CD8-positive, alpha-beta memory T cell (primary cell): ENCODE data around the gene FCGR3A. TPM values are rescaled to one million over a fixed set of nuclear protein-coding genes. Genes with fewer than 3 reads are reported as not detected.
"Not testable (repeated sequence)": the region's sequence is repeated elsewhere in the genome, so short reads cannot be mapped to it uniquely, and the experiment has no call there.

Source experiments
- CTCF ChIA-PET: fragments of 350-600 bp; sonication (Branson Sonifier 250); formaldehyde crosslinking; loops from one replicate; lab custom pipeline; 2021; ENCODE audit warnings: antibody characterized with exemption; lab: Charles Lee
- POLR2A ChIA-PET: fragments of 350-600 bp; sonication (Branson Sonifier 250); formaldehyde crosslinking; loops from one replicate; lab custom pipeline; 2021; ENCODE audit warnings: antibody characterized with exemption; lab: Charles Lee
- DNase-seq, 5 donors: peaks; one replicate each; pipeline versions ENCODE4 v3.0.0 to v3.0.0-alpha.2; 2020 to 2022; ENCODE audit warnings: mixed read lengths in 1 of 5
- H3K27ac ChIP-seq: one replicate; pipeline ENCODE4 v1.7.0; 2013; ENCODE audit warnings: low read depth, mild to moderate bottlenecking, low read length, moderate library complexity
- H3K27me3 ChIP-seq: 2 replicates; pipeline ENCODE4 v1.7.0; 2013; ENCODE audit warnings: low read length, mild to moderate bottlenecking; ENCODE audit not compliant: insufficient read depth, poor library complexity, severe bottlenecking
- H3K36me3 ChIP-seq: 2 replicates; pipeline ENCODE4 v1.7.0; 2013; ENCODE audit warnings: mild to moderate bottlenecking, low read length, moderate library complexity; ENCODE audit not compliant: insufficient read depth
- H3K4me1 ChIP-seq: 2 replicates; pipeline ENCODE4 v1.7.0; 2013; ENCODE audit warnings: mild to moderate bottlenecking, low read length, moderate library complexity; ENCODE audit not compliant: insufficient read depth
- H3K4me3 ChIP-seq: 2 replicates; pipeline ENCODE4 v1.7.0; 2013; ENCODE audit warnings: mild to moderate bottlenecking, low read length
- H3K9me3 ChIP-seq: 2 replicates; pipeline ENCODE4 v1.7.0; 2013; ENCODE audit warnings: mild to moderate bottlenecking, low read length
- H3K27ac Mint-ChIP-seq, 8 donors: one replicate each; pipeline ENCODE4 v1.8.0; 2020 to 2021; ENCODE audit warnings: mixed read lengths in 8 of 8, mild to moderate bottlenecking in 6 of 8, inconsistent platforms in 3 of 8, moderate library complexity in 3 of 8
- H3K27me3 Mint-ChIP-seq, 2 donors: one replicate each; pipeline ENCODE4 v1.8.0; 2020 to 2021; ENCODE audit warnings: mixed read lengths in 2 of 2, mild to moderate bottlenecking in 1 of 2, moderate library complexity in 1 of 2
- H3K36me3 Mint-ChIP-seq, 3 donors: one replicate each; pipeline ENCODE4 v1.8.0; 2020 to 2021; ENCODE audit warnings: mixed read lengths in 3 of 3, inconsistent platforms in 1 of 3, mild to moderate bottlenecking in 1 of 3
- H3K4me1 Mint-ChIP-seq, 3 donors: one replicate each; pipeline ENCODE4 v1.8.0; 2020 to 2021; ENCODE audit warnings: mixed read lengths in 3 of 3, inconsistent platforms in 1 of 3, mild to moderate bottlenecking in 1 of 3
- H3K4me3 Mint-ChIP-seq, 7 donors: one replicate each; pipeline ENCODE4 v1.8.0; 2020 to 2021; ENCODE audit warnings: mixed read lengths in 7 of 7, mild to moderate bottlenecking in 6 of 7, moderate library complexity in 4 of 7, inconsistent platforms in 2 of 7
- H3K9me3 Mint-ChIP-seq, 5 donors: one replicate each; pipeline ENCODE4 v1.8.0; 2020 to 2022; ENCODE audit warnings: mixed read lengths in 5 of 5, mild to moderate bottlenecking in 3 of 5, moderate library complexity in 2 of 5, inconsistent platforms in 1 of 5
- polyA plus RNA-seq: library from polyadenylated mRNA; unstranded; fragments of 300-500 nt; fragmentation: Illumina TruSeq; gene quantifications from one replicate; pipeline ENCODE4 v1.2.3, GENCODE V29; 2021
- total RNA-seq, 2 experiments: library from RNA; stranded (reverse); gene quantifications; one replicate each; pipeline ENCODE4 v1.2.3, GENCODE V29; 2021

Gene FCGR3A
- total and polyA plus RNA-seq, 3 experiments from 2014 or later, result 0.58 to 44.6 (median 1.1) TPM

DNA sequence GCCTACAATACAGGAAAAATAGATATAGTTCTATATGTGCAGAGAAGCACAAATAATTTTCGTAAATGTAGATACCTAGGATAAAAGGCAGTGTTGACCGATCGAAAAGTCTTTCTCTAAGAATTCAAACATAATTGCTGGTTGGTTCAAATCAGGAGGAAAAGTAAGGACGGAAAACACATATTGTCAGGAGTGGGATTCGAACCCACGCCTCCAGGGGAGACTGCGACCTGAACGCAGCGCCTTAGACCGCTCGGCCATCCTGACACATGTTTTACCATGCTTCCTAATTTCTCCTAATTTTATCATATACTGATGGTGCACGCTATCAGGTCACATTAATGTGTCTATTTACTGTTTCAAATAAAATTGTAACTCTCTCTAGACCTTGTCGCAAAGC is 19.5 kb downstream of the FCGR3A start:
- H3K27me3 ChIP-seq, H3K36me3 ChIP-seq, H3K9me3 Mint-ChIP-seq, H3K4me1 ChIP-seq, H3K9me3 ChIP-seq: not testable (repeated sequence)
- Mint-ChIP-seq H3K4me3 (peak overlapping the region; percentile 93 to 97 (median 95)), H3K4me1 (peaks cover 19 to 28% (median 20%) of the 10 kb centered on the region in 3 donors), H3K36me3 (peaks cover 0 to 13% (median 0%) of the 10 kb centered on the region in 3 donors), H3K27me3 (peaks cover 0 to 14% of the 10 kb centered on the region in 2 donors), H3K27ac (peak overlapping the region; percentile 93 to 100 (median 94))
- POLR2A ChIA-PET, result interaction anchor here (0.6 to 1.5 kb wide), 2 partner anchors 9 to 209 kb away, joined by 3 to 8 read pairs; no protein-coding TSS in a partner anchor
- Histone ChIP-seq H3K27ac (peak overlapping the region; percentile 76), H3K4me3 (peak overlapping the region; percentile 96)
- DNase-seq, result peak in 4 of 5 donors; percentile 58 to 82 (median 74)
- CTCF ChIA-PET, result interaction anchor here (2.0 to 2.3 kb wide), 2 partner anchors 10 to 209 kb away, joined by 9 to 13 read pairs; no protein-coding TSS in a partner anchor

DNA sequence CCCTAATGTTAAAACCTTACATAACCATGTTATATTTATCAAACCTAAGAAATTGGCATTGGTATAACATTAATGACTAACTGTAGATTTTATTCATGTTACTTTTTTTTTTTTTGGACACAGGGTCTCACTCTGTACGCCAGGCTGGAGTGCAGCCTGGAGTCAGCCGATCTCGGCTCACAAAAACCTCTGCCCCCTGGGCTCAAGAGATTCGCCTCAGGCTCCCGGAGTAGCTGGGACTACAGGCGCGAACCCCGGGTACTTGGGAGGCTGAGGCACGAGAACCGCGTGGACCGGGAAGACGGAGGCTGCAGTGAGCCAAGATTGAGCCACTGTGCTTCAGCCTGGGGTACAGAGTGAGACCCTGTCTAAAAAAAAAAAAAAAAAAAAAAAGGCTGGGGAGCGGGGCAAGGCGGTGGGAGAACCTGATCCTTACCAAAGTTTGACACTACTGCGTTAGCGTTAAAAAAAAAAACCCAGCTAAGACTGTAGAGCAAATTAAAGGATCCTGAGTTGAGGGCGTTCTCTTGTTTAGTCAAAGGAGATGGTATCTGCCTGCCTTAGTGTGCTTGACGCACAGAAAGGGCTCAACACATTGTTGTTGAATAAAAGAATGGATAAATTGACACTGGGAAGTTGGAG is 20.0 kb downstream of the FCGR3A start:
- peaks cover 0 to 14% of the 10 kb centered on the region in 2 donors for H3K27me3 Mint-ChIP-seq
- H3K9me3 ChIP-seq, H3K9me3 Mint-ChIP-seq, CTCF ChIA-PET, H3K27me3 ChIP-seq, POLR2A ChIA-PET, H3K36me3 ChIP-seq, DNase-seq, H3K4me1 ChIP-seq: not testable (repeated sequence)
- peak overlapping the region; percentile 96 for H3K4me3 ChIP-seq
- peaks cover 19 to 32% (median 20%) of the 10 kb centered on the region in 3 donors for H3K4me1 Mint-ChIP-seq
- peak overlapping the region in 6 of 8 donors; percentile 93 to 100 (median 94) for H3K27ac Mint-ChIP-seq
- H3K4me3 Mint-ChIP-seq, result peak overlapping the region; percentile 93 to 97 (median 95)
- H3K27ac ChIP-seq, result peak overlapping the region; percentile 76
- H3K36me3 Mint-ChIP-seq, result peaks cover 0 to 13% (median 0%) of the 10 kb centered on the region in 3 donors

DNA sequence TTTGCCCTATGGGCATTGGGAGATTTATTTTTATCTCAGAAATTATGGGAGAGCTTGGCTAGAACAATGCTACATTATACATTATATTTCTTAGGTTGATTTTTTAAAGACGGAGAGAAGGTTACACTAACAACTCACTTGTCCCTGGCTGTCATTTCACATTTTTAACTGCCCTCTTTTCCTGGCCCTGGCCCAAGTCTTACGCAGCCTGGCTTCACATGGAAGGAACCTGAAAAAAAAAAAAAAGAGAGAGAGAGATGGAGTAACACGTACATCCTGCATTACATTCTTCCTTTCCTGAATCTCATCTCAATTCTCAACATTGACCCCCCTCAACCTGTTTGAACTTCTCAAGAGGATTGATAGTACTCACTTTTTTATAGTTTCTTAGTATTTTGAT is 21.1 kb downstream of the FCGR3A start:
- H3K4me3 ChIP-seq, DNase-seq, POLR2A ChIA-PET, H3K9me3 ChIP-seq, H3K27ac ChIP-seq, CTCF ChIA-PET, H3K36me3 ChIP-seq, H3K4me1 ChIP-seq, H3K27me3 ChIP-seq: not testable (repeated sequence)
- Mint-ChIP-seq H3K27me3 (peaks cover 0 to 19% of the 10 kb centered on the region in 2 donors), H3K27ac (peak overlapping the region in 1 of 8 donors; percentile 100), H3K9me3 (peaks cover 0 to 12% (median 6%) of the 10 kb centered on the region in 5 donors), H3K4me3 (peak overlapping the region in 1 of 7 donors; percentile 56), H3K36me3 (peaks cover 0 to 21% (median 0%) of the 10 kb centered on the region in 3 donors), H3K4me1 (peaks cover 20 to 38% (median 25%) of the 10 kb centered on the region in 3 donors)

DNA sequence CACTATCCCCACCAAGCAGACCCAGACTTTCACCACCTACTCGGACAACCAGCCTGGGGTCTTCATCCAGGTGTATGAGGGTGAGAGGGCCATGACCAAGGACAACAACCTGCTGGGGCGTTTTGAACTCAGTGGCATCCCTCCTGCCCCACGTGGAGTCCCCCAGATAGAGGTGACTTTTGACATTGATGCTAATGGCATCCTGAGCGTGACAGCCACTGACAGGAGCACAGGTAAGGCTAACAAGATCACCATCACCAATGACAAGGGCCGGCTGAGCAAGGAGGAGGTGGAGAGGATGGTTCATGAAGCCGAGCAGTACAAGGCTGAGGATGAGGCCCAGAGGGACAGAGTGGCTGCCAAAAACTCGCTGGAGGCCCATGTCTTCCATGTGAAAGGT is 23.7 kb downstream of the FCGR3A start:
- CTCF ChIA-PET, H3K4me1 ChIP-seq, DNase-seq, H3K4me3 ChIP-seq, H3K9me3 ChIP-seq, H3K27ac ChIP-seq, POLR2A ChIA-PET, H3K36me3 ChIP-seq, H3K27me3 ChIP-seq: not testable (repeated sequence)
- H3K27ac Mint-ChIP-seq, result peak overlapping the region in 1 of 8 donors; percentile 23
- H3K4me1 Mint-ChIP-seq, result peaks cover 13 to 33% (median 22%) of the 10 kb centered on the region in 3 donors
- H3K9me3 Mint-ChIP-seq, result peaks cover 0 to 11% (median 6%) of the 10 kb centered on the region in 5 donors
- H3K27me3 Mint-ChIP-seq, result peaks cover 0 to 20% of the 10 kb centered on the region in 2 donors
- peaks cover 0 to 19% (median 0%) of the 10 kb centered on the region in 3 donors for H3K36me3 Mint-ChIP-seq
- peak overlapping the region in 2 of 7 donors; percentile 32 to 35 for H3K4me3 Mint-ChIP-seq

DNA sequence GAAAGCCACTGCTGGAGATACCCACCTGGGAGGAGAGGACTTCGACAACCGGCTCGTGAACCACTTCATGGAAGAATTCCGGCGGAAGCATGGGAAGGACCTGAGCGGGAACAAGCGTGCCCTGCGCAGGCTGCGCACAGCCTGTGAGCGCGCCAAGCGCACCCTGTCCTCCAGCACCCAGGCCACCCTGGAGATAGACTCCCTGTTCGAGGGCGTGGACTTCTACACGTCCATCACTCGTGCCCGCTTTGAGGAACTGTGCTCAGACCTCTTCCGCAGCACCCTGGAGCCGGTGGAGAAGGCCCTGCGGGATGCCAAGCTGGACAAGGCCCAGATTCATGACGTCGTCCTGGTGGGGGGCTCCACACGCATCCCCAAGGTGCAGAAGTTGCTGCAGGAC is 24.3 kb downstream of the FCGR3A start:
- Mint-ChIP-seq H3K36me3 (peaks cover 0 to 13% (median 0%) of the 10 kb centered on the region in 3 donors), H3K4me3 (peak overlapping the region in 6 of 7 donors; percentile 80 to 94 (median 82)), H3K27ac (peak overlapping the region in 1 of 8 donors; percentile 99), H3K4me1 (peaks cover 10 to 29% (median 17%) of the 10 kb centered on the region in 3 donors), H3K27me3 (peaks cover 0 to 14% of the 10 kb centered on the region in 2 donors)
- H3K27ac ChIP-seq, H3K27me3 ChIP-seq, CTCF ChIA-PET, DNase-seq, H3K4me3 ChIP-seq, H3K9me3 ChIP-seq, POLR2A ChIA-PET, H3K4me1 ChIP-seq, H3K36me3 ChIP-seq, H3K9me3 Mint-ChIP-seq: not testable (repeated sequence)

DNA sequence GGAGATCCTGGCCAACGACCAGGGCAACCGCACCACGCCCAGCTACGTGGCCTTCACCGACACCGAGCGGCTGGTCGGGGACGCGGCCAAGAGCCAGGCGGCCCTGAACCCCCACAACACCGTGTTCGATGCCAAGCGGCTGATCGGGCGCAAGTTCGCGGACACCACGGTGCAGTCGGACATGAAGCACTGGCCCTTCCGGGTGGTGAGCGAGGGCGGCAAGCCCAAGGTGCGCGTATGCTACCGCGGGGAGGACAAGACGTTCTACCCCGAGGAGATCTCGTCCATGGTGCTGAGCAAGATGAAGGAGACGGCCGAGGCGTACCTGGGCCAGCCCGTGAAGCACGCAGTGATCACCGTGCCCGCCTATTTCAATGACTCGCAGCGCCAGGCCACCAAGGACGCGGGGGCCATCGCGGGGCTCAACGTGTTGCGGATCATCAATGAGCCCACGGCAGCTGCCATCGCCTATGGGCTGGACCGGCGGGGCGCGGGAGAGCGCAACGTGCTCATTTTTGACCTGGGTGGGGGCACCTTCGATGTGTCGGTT is 24.8 kb downstream of the FCGR3A start:
- ChIA-PET POLR2A (interaction anchor here (0.7 kb wide), 1 partner anchor 15 kb away, joined by 3 read pairs; no protein-coding TSS in a partner anchor), CTCF (interaction anchor here (1.5 to 1.7 kb wide), 3 partner anchors 15 to 202 kb away, joined by 3 to 6 read pairs (median 5); partner anchors contain the start of gene FCGR2A)
- peak in 2 of 5 donors; percentile 22 to 34 for DNase-seq
- H3K4me3 ChIP-seq, result peak overlapping the region; percentile 80
- H3K36me3 Mint-ChIP-seq, H3K9me3 ChIP-seq, H3K4me1 ChIP-seq, H3K27ac ChIP-seq, H3K9me3 Mint-ChIP-seq, H3K27me3 ChIP-seq, H3K36me3 ChIP-seq: not testable (repeated sequence)
- Mint-ChIP-seq H3K4me1 (peaks cover 5 to 24% (median 12%) of the 10 kb centered on the region in 3 donors), H3K27ac (peak overlapping the region in 6 of 8 donors; percentile 3 to 99 (median 46)), H3K4me3 (peak overlapping the region; percentile 80 to 98 (median 91)), H3K27me3 (peaks cover 0 to 11% of the 10 kb centered on the region in 2 donors)

DNA sequence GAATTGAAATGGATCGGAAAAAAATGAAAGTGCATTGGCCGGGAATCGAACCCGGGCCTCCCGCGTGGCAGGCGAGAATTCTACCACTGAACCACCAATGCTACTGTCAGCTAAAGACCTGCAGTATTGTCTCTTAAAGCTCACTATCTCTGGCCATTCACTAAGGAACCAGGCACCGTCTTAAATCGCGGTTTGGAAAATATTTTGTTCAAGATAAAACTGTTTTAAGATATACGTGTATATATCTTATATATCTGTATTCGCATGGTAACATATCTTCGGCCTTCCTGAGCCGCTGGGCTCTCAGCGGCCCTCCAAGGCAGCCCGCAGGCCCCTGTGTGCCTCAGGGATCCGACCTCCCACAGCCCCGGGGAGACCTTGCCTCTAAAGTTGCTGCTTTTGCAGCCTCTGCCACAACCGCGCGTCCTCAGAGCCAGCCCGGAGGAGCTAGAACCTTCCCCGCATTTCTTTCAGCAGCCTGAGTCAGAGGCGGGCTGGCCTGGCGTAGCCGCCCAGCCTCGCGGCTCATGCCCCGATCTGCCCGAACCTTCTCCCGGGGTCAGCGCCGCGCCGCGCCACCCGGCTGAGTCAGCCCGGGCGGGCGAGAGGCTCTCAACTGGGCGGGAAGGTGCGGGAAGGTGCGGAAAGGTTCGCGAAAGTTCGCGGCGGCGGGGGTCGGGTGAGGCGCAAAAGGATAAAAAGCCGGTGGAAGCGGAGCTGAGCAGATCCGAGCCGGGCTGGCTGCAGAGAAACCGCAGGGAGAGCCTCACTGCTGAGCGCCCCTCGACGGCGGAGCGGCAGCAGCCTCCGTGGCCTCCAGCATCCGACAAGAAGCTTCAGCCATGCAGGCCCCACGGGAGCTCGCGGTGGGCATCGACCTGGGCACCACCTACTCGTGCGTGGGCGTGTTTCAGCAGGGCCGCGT is 25.5 kb downstream of the FCGR3A start, which contains the start of gene HSPA6:
Gene HSPA6 (plus strand): TSS at position 724 of the 925 bp plus-strand sequence. CDS start 119 bp downstream, at position 843.
- not testable (repeated sequence) for H3K9me3 Mint-ChIP-seq, H3K27me3 ChIP-seq, H3K36me3 Mint-ChIP-seq, H3K9me3 ChIP-seq, H3K4me1 ChIP-seq, H3K36me3 ChIP-seq
- H3K4me1 Mint-ChIP-seq, result peaks cover 4 to 23% (median 11%) of the 10 kb centered on the region in 3 donors
- peak within 1 kb of the TSS; percentile 90 to 98 (median 91) for H3K4me3 Mint-ChIP-seq
- POLR2A ChIA-PET, result interaction anchor here (0.7 kb wide), 1 partner anchor 15 kb away, joined by 3 read pairs; no protein-coding TSS in a partner anchor
- DNase-seq, result peak; percentile 53 to 83 (median 79)
- peak within 1 kb of the TSS; percentile 54 to 99 (median 86) for H3K27ac Mint-ChIP-seq
- H3K27me3 Mint-ChIP-seq, result peaks cover 0 to 11% of the 10 kb centered on the region in 2 donors
- Histone ChIP-seq H3K4me3 (peak within 1 kb of the TSS; percentile 80), H3K27ac (peak within 1 kb of the TSS; percentile 43)
- CTCF ChIA-PET, result interaction anchor here (1.5 to 1.7 kb wide), 3 partner anchors 16 to 203 kb away, joined by 3 to 6 read pairs (median 5); partner anchors contain the start of gene FCGR2A
